SK-N-SH (cell line): Measurements from ENCODE around the gene NAV2. TPM values are rescaled to one million over a fixed set of nuclear protein-coding genes. Genes with fewer than 3 reads are reported as not detected.

Source experiments
- CTCF ChIA-PET: fragments of 300-600, 350-600 bp; formaldehyde crosslinking; extraction: SDS; loops from one replicate; lab custom pipeline; 2021; lab: Yijun Ruan, JAX
- POLR2A ChIA-PET: fragments of 350-600 bp; sonication (Branson Sonifier 250); formaldehyde crosslinking; extraction: SDS; loops from one replicate; lab custom pipeline; 2020; ENCODE audit warnings: antibody characterized with exemption, inconsistent platforms; lab: Yijun Ruan, JAX
- DNase-seq: peaks from one replicate; pipeline ENCODE4 v3.0.0; 2012
- H2AFZ ChIP-seq: fragments of 200-600 bp; sonication (generic); 2 replicates; pipeline ENCODE4 v1.8.1; 2016; ENCODE audit warnings: antibody characterized with exemption, mild to moderate bottlenecking, low read depth
- H3F3A ChIP-seq: fragments of 200-600 bp; sonication (generic); replicated peaks from 2 replicates; pipeline ENCODE3; 2016; ENCODE audit warnings: antibody characterized with exemption, mild to moderate bottlenecking; ENCODE audit not compliant: insufficient read depth
- H3K27ac ChIP-seq, 2 experiments: fragments of 200-500 bp in 1 of 2; fragments of 200-600 bp in 1 of 2; sonication (Bioruptor generic) in 1 of 2; sonication (generic), shearing (Covaris generic) in 1 of 2; 2 replicates each; pipeline versions ENCODE4 v1.5.1 to v1.6.1; 2014 to 2016; ENCODE audit warnings: low read depth in 2 of 2, inconsistent platforms in 1 of 2, low read length in 1 of 2, mild to moderate bottlenecking in 1 of 2, mixed read lengths in 1 of 2
- H3K27me3 ChIP-seq: fragments of 200-600 bp; sonication (generic), shearing (Covaris generic); 2 replicates; pipeline ENCODE4 v1.6.1; 2016; ENCODE audit warnings: mixed run types; ENCODE audit not compliant: insufficient read depth
- H3K36me3 ChIP-seq, 2 experiments: fragments of 200-500 bp in 1 of 2; fragments of 200-600 bp in 1 of 2; sonication (Bioruptor generic) in 1 of 2; sonication (generic) in 1 of 2; replicated peaks in 1 of 2; 2 replicates each; pipeline versions ENCODE3 to v1.5.1; 2014 to 2016; ENCODE audit warnings: low read length in 1 of 2, mild to moderate bottlenecking in 1 of 2; ENCODE audit not compliant: insufficient read depth in 2 of 2, control insufficient read depth in 1 of 2
- H3K4me1 ChIP-seq, 2 experiments: fragments of 200-500 bp in 1 of 2; fragments of 200-600 bp in 1 of 2; sonication (Bioruptor generic) in 1 of 2; sonication (generic), shearing (Covaris generic) in 1 of 2; 2 replicates each; pipeline versions ENCODE4 v1.5.1 to v1.6.1; 2014 to 2016; ENCODE audit warnings: low read depth in 1 of 2, low read length in 1 of 2, mixed run types in 1 of 2; ENCODE audit not compliant: insufficient read depth in 2 of 2, control insufficient read depth in 1 of 2
- H3K4me2 ChIP-seq: fragments of 200-600 bp; sonication (generic), shearing (Covaris generic); 2 replicates; pipeline ENCODE4 v1.6.1; 2017; ENCODE audit warnings: mixed run types
- H3K4me3 ChIP-seq, 2 experiments: fragments of 200-500 bp in 1 of 2; fragments of 200-600 bp in 1 of 2; sonication (Bioruptor generic) in 1 of 2; sonication (generic), shearing (Covaris generic) in 1 of 2; 2 replicates each; pipeline versions ENCODE4 v1.5.1 to v1.8.1; 2014 to 2016; ENCODE audit warnings: low read depth in 2 of 2, inconsistent platforms in 1 of 2, low read length in 1 of 2, mild to moderate bottlenecking in 1 of 2, mixed read lengths in 1 of 2, moderate library complexity in 1 of 2
- H3K79me2 ChIP-seq: fragments of 200-600 bp; sonication (generic); 2 replicates; pipeline ENCODE4 v1.8.1; 2017; ENCODE audit warnings: mild to moderate bottlenecking; ENCODE audit not compliant: insufficient read depth
- H3K9ac ChIP-seq: fragments of 200-600 bp; sonication (generic); 2 replicates; pipeline ENCODE4 v1.6.1; 2017; ENCODE audit warnings: mixed run types
- H3K9me2 ChIP-seq: fragments of 200-600 bp; sonication (generic); 2 replicates; pipeline ENCODE4 v1.6.1; 2017; ENCODE audit warnings: mixed run types
- H3K9me3 ChIP-seq: fragments of 200-600 bp; sonication (generic); 2 replicates; pipeline ENCODE4 v1.6.1; 2017; ENCODE audit warnings: mixed run types, mild to moderate bottlenecking, moderate library complexity
- H4K20me1 ChIP-seq: fragments of 200-600 bp; sonication (generic); 2 replicates; pipeline ENCODE4 v1.6.1; 2017; ENCODE audit warnings: mild to moderate bottlenecking, mixed run types; ENCODE audit not compliant: insufficient read depth
- CHD2 ChIP-seq: fragments of 150-350 bp; IDR thresholded peaks from 2 replicates; pipeline ENCODE4 v1.6.1; 2018; ENCODE audit warnings: low read length; ENCODE audit not compliant: partially characterized antibody
- CTCF ChIP-seq: fragments of 200-600 bp; sonication (generic); IDR thresholded peaks from 2 replicates; pipeline ENCODE4 v1.6.1; 2017; ENCODE audit warnings: antibody characterized with exemption, mild to moderate bottlenecking, moderate library complexity
- ELF1 ChIP-seq: IDR thresholded peaks from 2 replicates; pipeline ENCODE4 v1.4.0; 2012
- EP300 ChIP-seq, 2 experiments: IDR thresholded peaks; 2 replicates each; pipeline versions ENCODE4 v1.4.0 to v1.6.1; 2012; ENCODE audit warnings: borderline replicate concordance in 1 of 2, low read depth in 1 of 2, low read length in 1 of 2
- EZH2phosphoT487 ChIP-seq: fragments of 200-600 bp; sonication (generic); IDR thresholded peaks from 2 replicates; pipeline ENCODE4 v1.6.1; 2017; ENCODE audit warnings: low read depth, mixed run types, mild to moderate bottlenecking, antibody characterized with exemption, moderate library complexity, borderline replicate concordance
- FOXJ3 ChIP-seq: sonication (generic); formaldehyde crosslinking; IDR thresholded peaks from 2 replicates; pipeline ENCODE4 v1.5.1; 2020; ENCODE audit warnings: mild to moderate bottlenecking, missing genetic modification reagents
- GABPA ChIP-seq: IDR thresholded peaks from 2 replicates; pipeline ENCODE4 v1.4.0; 2012; ENCODE audit warnings: low read depth, mild to moderate bottlenecking
- GATA2 ChIP-seq: sonication (generic); formaldehyde crosslinking; IDR thresholded peaks from 2 replicates; pipeline ENCODE4 v1.5.0; 2020; ENCODE audit warnings: mild to moderate bottlenecking, missing genetic modification reagents
- MAX ChIP-seq: IDR thresholded peaks from 2 replicates; pipeline ENCODE4 v1.4.0; 2012; ENCODE audit warnings: low read depth
- MEF2A ChIP-seq: IDR thresholded peaks from 2 replicates; pipeline ENCODE4 v1.4.0; 2012; ENCODE audit warnings: low read depth, borderline replicate concordance
- NFIC ChIP-seq: IDR thresholded peaks from 2 replicates; pipeline ENCODE4 v1.4.0; 2012; ENCODE audit warnings: borderline replicate concordance
- POLR2AphosphoS5 ChIP-seq: IDR thresholded peaks from 2 replicates; pipeline ENCODE4 v1.6.1; 2012; ENCODE audit warnings: low read depth, low read length
- RCOR1 ChIP-seq: fragments of 150-350 bp; IDR thresholded peaks from 2 replicates; pipeline ENCODE4 v1.6.1; 2017; ENCODE audit warnings: antibody characterized with exemption, low read length
- SIN3A ChIP-seq: IDR thresholded peaks from 2 replicates; pipeline ENCODE4 v1.6.1; 2012; ENCODE audit warnings: low read depth, mild to moderate bottlenecking, low read length, moderate library complexity, borderline replicate concordance
- TAF1 ChIP-seq: IDR thresholded peaks from 2 replicates; pipeline ENCODE4 v1.6.1; 2012; ENCODE audit warnings: low read depth, mild to moderate bottlenecking, low read length, moderate library complexity, borderline replicate concordance
- TCF12 ChIP-seq: IDR thresholded peaks from 2 replicates; pipeline ENCODE4 v1.4.0; 2012
- USF1 ChIP-seq: IDR thresholded peaks from 2 replicates; pipeline ENCODE4 v1.4.0; 2012; ENCODE audit warnings: low read depth, borderline replicate concordance
- YY1 ChIP-seq: IDR thresholded peaks from 2 replicates; pipeline ENCODE4 v1.4.0; 2012; ENCODE audit warnings: low read depth, mild to moderate bottlenecking
- WGBS: methylation state at CpG from one replicate; pipeline ENCODE4 v1.1.6; 2017; ENCODE audit warnings: low lambda C conversion rate; 5-methylcytosine and 5-hydroxymethylcytosine counted together
- polyA plus RNA-seq, 3 experiments: library from polyadenylated mRNA; depleted of rRNA; stranded (reverse); fragments of >200 nt; gene quantifications; 2 replicates each; pipeline ENCODE4 v1.2.3, GENCODE V29; 2012

The NAV2 gene
- polyA plus RNA-seq, 1 of the 3 experiments (the other 2 are of a cell fraction): 26.2 TPM

- H3K9me2 ChIP-seq: no peaks in the 10 kb centered on the region
- CTCF ChIA-PET: interaction anchor here (1.0 to 2.2 kb wide), 4 partner anchors 39 to 138 kb away, joined by 3 to 7 read pairs (median 4); no protein-coding TSS in a partner anchor
- 98% methylated on average over 5 of the region's 8 CpGs for WGBS
- no peak overlapping the region for H3K9ac ChIP-seq
- H3K4me1 ChIP-seq: peaks cover 0 to 29% of the 10 kb centered on the region in 2 experiments; a peak in 2 of 4 replicates
- no peak overlapping the region for H3K4me2 ChIP-seq
- H2AFZ ChIP-seq: no peak overlapping the region
- TF ChIP-seq CHD2 (peak; percentile 32), TAF1 (no peak), EP300 (IDR thresholded peaks at IDR 0.05; ENCODE audit: borderline replicate concordance in 1 of 2, low read depth in 1 of 2, low read length in 1 of 2) (peak in 1 of 2 experiments; percentile 56; a peak in 1 of 4 replicates)
- TF ChIP-seq, all 33 proteins: peak for 2
- POLR2A ChIA-PET: no interaction called here
- Histone ChIP-seq H3K79me2 (peaks cover 39% of the 10 kb centered on the region), H3K9me3 (no peaks in the 10 kb centered on the region), H4K20me1 (peaks cover 11% of the 10 kb centered on the region; the same call in 1 of the 2 replicates), H3K27ac (peak overlapping the region in 1 of 2 experiments; percentile 55; a peak in 1 of 4 replicates), H3K4me3 (no peak overlapping the region), H3K27me3 (no peaks in the 10 kb centered on the region), H3K36me3 (peaks cover 0 to 3% of the 10 kb centered on the region in 2 experiments), H3F3A (no peaks in the 10 kb centered on the region)
- DNase-seq: no peak
These were observed 20.7 kb upstream of the NAV2 start for GRCh38 chr11:19691815-19692500.

GRCh38 chr11:19693146-19693545, 19.5 kb upstream of the NAV2 start:
- no peaks in the 10 kb centered on the region for H3K9me3 ChIP-seq
- no peak overlapping the region for H3K4me2 ChIP-seq
- H3K79me2 ChIP-seq: peaks cover 48% of the 10 kb centered on the region
- no peak for DNase-seq
- H3F3A ChIP-seq: no peaks in the 10 kb centered on the region
- no peak overlapping the region for H3K4me3 ChIP-seq
- peaks cover 13% of the 10 kb centered on the region for H4K20me1 ChIP-seq
- no peaks in the 10 kb centered on the region for H3K27me3 ChIP-seq
- H3K9ac ChIP-seq: no peak overlapping the region
- no peaks in the 10 kb centered on the region for H3K9me2 ChIP-seq
- TF ChIP-seq SIN3A: no peak
- no peak for TF ChIP-seq GATA2 (CRISPR knock-in tag)
- no peak for TF ChIP-seq ELF1
- no peak for TF ChIP-seq RCOR1
- TF ChIP-seq USF1: no peak
- TF ChIP-seq FOXJ3 (CRISPR knock-in tag): no peak
- no peak for TF ChIP-seq CHD2
- TF ChIP-seq TCF12: no peak
- no peak for TF ChIP-seq MAX
- no peak for TF ChIP-seq EZH2phosphoT487
- TF ChIP-seq EP300 (IDR thresholded peaks at IDR 0.05; ENCODE audit: borderline replicate concordance in 1 of 2, low read depth in 1 of 2, low read length in 1 of 2): no peak
- no peak for TF ChIP-seq MEF2A
- no peak for TF ChIP-seq YY1
- TF ChIP-seq NFIC: no peak
- no peak for TF ChIP-seq GABPA
- no peak for TF ChIP-seq CTCF
- TF ChIP-seq POLR2AphosphoS5: no peak
- no peak for TF ChIP-seq TAF1
- ChIA-PET CTCF (interaction anchor here (1.0 to 2.2 kb wide), 5 partner anchors 10 to 139 kb away, joined by 3 to 7 read pairs (median 3); no protein-coding TSS in a partner anchor), POLR2A (no interaction called here)
- H3K36me3 ChIP-seq: no peaks in the 10 kb centered on the region
- 88% methylated on average over 5 of the region's 5 CpGs for WGBS
- H3K27ac ChIP-seq: no peak overlapping the region
- no peak overlapping the region for H2AFZ ChIP-seq
- peaks cover 0 to 28% of the 10 kb centered on the region in 2 experiments; a peak in 2 of 4 replicates for H3K4me1 ChIP-seq
